PC-9 (cell line): ENCODE data around the gene KCNK3. TPM values are rescaled to one million over a fixed set of nuclear protein-coding genes. Genes with fewer than 3 reads are reported as not detected.

Source experiments
- BruUV-seq: library from RNA; stranded (reverse); fragments of 400-500 nt; replicated peaks from 2 replicates; lab custom pipeline; 2021; lab: Mats Ljungman, UMichigan
- CTCF ChIA-PET: fragments of 300-600 bp; sonication (Branson Sonifier 250); formaldehyde crosslinking; loops from one replicate; lab custom pipeline; 2022; ENCODE audit warnings: antibody characterized with exemption; lab: Charles Lee
- POLR2A ChIA-PET: fragments of 300-600 bp; sonication (Branson Sonifier 250); formaldehyde crosslinking; loops from one replicate; lab custom pipeline; 2022; ENCODE audit warnings: antibody characterized with exemption; ENCODE audit not compliant: unreplicated experiment; lab: Charles Lee
- DNase-seq, 2 experiments: peaks; one replicate each; pipeline versions ENCODE4 v3.0.0 to v3.0.0-alpha.2; 2015 to 2022; ENCODE audit warnings: mixed read lengths in 1 of 2
- H2AFZ ChIP-seq: fragments of 200-600 bp; sonication (generic); 2 replicates; pipeline ENCODE4 v1.8.1; 2017; ENCODE audit warnings: antibody characterized with exemption
- H3F3A ChIP-seq: fragments of 200-600 bp; sonication (generic); 2 replicates; pipeline ENCODE4 v1.8.1; 2017; ENCODE audit warnings: antibody characterized with exemption, mild to moderate bottlenecking, low read depth; ENCODE audit not compliant: insufficient read depth
- H3K27ac ChIP-seq: fragments of 200-600 bp; sonication (generic); 2 replicates; pipeline ENCODE4 v1.6.1; 2016; ENCODE audit warnings: mixed run types
- H3K27me3 ChIP-seq: fragments of 200-600 bp; sonication (generic); 2 replicates; pipeline ENCODE4 v1.6.1; 2016; ENCODE audit warnings: low read depth, mixed run types; ENCODE audit not compliant: insufficient read depth
- H3K36me3 ChIP-seq: fragments of 200-600 bp; sonication (generic); 2 replicates; pipeline ENCODE4 v1.6.1; 2016; ENCODE audit warnings: low read depth, mixed run types
- H3K4me1 ChIP-seq: fragments of 200-600 bp; sonication (generic); replicated peaks from 2 replicates; pipeline ENCODE4 v1.6.1; 2016; ENCODE audit warnings: mixed run types; ENCODE audit not compliant: insufficient read depth
- H3K4me2 ChIP-seq: fragments of 200-600 bp; sonication (generic); 2 replicates; pipeline ENCODE4 v1.6.1; 2017; ENCODE audit warnings: mixed run types
- H3K4me3 ChIP-seq: fragments of 200-600 bp; sonication (generic); 2 replicates; pipeline ENCODE4 v1.6.1; 2016; ENCODE audit warnings: mixed run types
- H3K79me2 ChIP-seq: fragments of 200-600 bp; sonication (generic); 2 replicates; pipeline ENCODE4 v1.6.1; 2017; ENCODE audit warnings: low read depth, mixed run types
- H3K9me2 ChIP-seq: fragments of 200-600 bp; sonication (generic); 2 replicates; pipeline ENCODE4 v1.8.1; 2017; ENCODE audit warnings: mild to moderate bottlenecking; ENCODE audit not compliant: insufficient read depth
- H3K9me3 ChIP-seq: fragments of 200-600 bp; sonication (generic); 2 replicates; pipeline ENCODE4 v1.8.1; 2016; ENCODE audit warnings: low read depth; ENCODE audit not compliant: insufficient read depth
- H4K20me1 ChIP-seq: fragments of 200-600 bp; sonication (generic); 2 replicates; pipeline ENCODE4 v1.8.1; 2017; ENCODE audit not compliant: insufficient read depth
- EZH2 ChIP-seq: fragments of 200-600 bp; sonication (generic); IDR thresholded peaks from 2 replicates; pipeline ENCODE4 v1.8.0; 2017; ENCODE audit warnings: antibody characterized with exemption, low read depth
- intact Hi-C: fragments of 100-400 bp; cut with micrococcal nuclease; formaldehyde crosslinking; loops from one replicate; pipeline ENCODE4 v1.10.0; 2022; ENCODE audit not compliant: unreplicated experiment
- total RNA-seq: library from RNA; stranded (reverse); gene quantifications from 2 replicates; pipeline ENCODE4 v1.2.3, GENCODE V29; 2021
- TF ChIP-seq, protein P1 (sequence below): fragments of 200-600 bp; sonication (generic); conservative IDR thresholded peaks from 2 replicates; pipeline ENCODE4 v1.6.1; 2017; ENCODE audit warnings: mixed run types, antibody characterized with exemption, mild to moderate bottlenecking, moderate library complexity

KCNK3 gene
- total RNA-seq, 1 experiment from 2014 or later, result not detected

- ChIA-PET CTCF (no interaction called here), POLR2A (no interaction called here)
- H3K4me2 ChIP-seq, result no peak overlapping the region
- intact Hi-C loops, result no loop called here
- DNase-seq, result no peak
- no peaks in the 10 kb centered on the region for H3F3A ChIP-seq
- no peak overlapping the region for H3K27ac ChIP-seq
- no peak overlapping the region for H2AFZ ChIP-seq
- H3K4me3 ChIP-seq, result no peak overlapping the region
- no peaks in the 10 kb centered on the region for H3K4me1 ChIP-seq
- H3K27me3 ChIP-seq, result no peaks in the 10 kb centered on the region
- BruUV-seq, result no TSS peak
- H3K79me2 ChIP-seq, result no peaks in the 10 kb centered on the region
- TF ChIP-seq EZH2, result no peak
- TF ChIP-seq, protein P1, sequence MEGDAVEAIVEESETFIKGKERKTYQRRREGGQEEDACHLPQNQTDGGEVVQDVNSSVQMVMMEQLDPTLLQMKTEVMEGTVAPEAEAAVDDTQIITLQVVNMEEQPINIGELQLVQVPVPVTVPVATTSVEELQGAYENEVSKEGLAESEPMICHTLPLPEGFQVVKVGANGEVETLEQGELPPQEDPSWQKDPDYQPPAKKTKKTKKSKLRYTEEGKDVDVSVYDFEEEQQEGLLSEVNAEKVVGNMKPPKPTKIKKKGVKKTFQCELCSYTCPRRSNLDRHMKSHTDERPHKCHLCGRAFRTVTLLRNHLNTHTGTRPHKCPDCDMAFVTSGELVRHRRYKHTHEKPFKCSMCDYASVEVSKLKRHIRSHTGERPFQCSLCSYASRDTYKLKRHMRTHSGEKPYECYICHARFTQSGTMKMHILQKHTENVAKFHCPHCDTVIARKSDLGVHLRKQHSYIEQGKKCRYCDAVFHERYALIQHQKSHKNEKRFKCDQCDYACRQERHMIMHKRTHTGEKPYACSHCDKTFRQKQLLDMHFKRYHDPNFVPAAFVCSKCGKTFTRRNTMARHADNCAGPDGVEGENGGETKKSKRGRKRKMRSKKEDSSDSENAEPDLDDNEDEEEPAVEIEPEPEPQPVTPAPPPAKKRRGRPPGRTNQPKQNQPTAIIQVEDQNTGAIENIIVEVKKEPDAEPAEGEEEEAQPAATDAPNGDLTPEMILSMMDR, result no peak
- no peaks in the 10 kb centered on the region for H3K9me2 ChIP-seq
- no peaks in the 10 kb centered on the region for H3K36me3 ChIP-seq
- no peaks in the 10 kb centered on the region for H4K20me1 ChIP-seq
- no peaks in the 10 kb centered on the region for H3K9me3 ChIP-seq
Observed at GRCh38 chr2:26709323-26710110, 17.0 kb downstream of the KCNK3 start.

GRCh38 chr2:26710145-26710544 is 17.6 kb downstream of the KCNK3 start:
- H3K79me2 ChIP-seq, result no peaks in the 10 kb centered on the region
- BruUV-seq, result no TSS peak
- H4K20me1 ChIP-seq, result no peaks in the 10 kb centered on the region
- TF ChIP-seq EZH2, result no peak
- TF ChIP-seq, protein P1, result no peak
- H3K4me1 ChIP-seq, result no peaks in the 10 kb centered on the region
- H3K36me3 ChIP-seq, result no peaks in the 10 kb centered on the region
- ChIA-PET POLR2A (no interaction called here), CTCF (no interaction called here)
- no peak overlapping the region for H3K4me2 ChIP-seq
- no peak overlapping the region for H3K27ac ChIP-seq
- H3K4me3 ChIP-seq, result no peak overlapping the region
- H2AFZ ChIP-seq, result no peak overlapping the region
- no peaks in the 10 kb centered on the region for H3K9me3 ChIP-seq
- no peaks in the 10 kb centered on the region for H3K9me2 ChIP-seq
- DNase-seq, result no peak
- H3F3A ChIP-seq, result no peaks in the 10 kb centered on the region
- intact Hi-C loops, result no loop called here
- no peaks in the 10 kb centered on the region for H3K27me3 ChIP-seq

GRCh38 chr2:26710743-26711456 is 18.4 kb downstream of the KCNK3 start:
- intact Hi-C loops, result no loop called here
- Histone ChIP-seq H3K4me3 (no peak overlapping the region), H3K79me2 (no peaks in the 10 kb centered on the region), H4K20me1 (no peaks in the 10 kb centered on the region), H3K27me3 (no peaks in the 10 kb centered on the region), H3K4me2 (no peak overlapping the region), H3K9me3 (no peaks in the 10 kb centered on the region), H3K27ac (no peak overlapping the region), H3K36me3 (no peaks in the 10 kb centered on the region), H3K4me1 (no peaks in the 10 kb centered on the region), H2AFZ (no peak overlapping the region), H3F3A (no peaks in the 10 kb centered on the region), H3K9me2 (no peaks in the 10 kb centered on the region)
- TF ChIP-seq EZH2, result no peak
- TF ChIP-seq, protein P1, result no peak
- no peak for DNase-seq
- BruUV-seq, result no TSS peak
- ChIA-PET POLR2A (no interaction called here), CTCF (no interaction called here)
